Neuronal stem cell (in vitro differentiated cells): Measurements from ENCODE around the gene SORBS2.
"Not testable (repeated sequence)": the region's sequence is repeated elsewhere in the genome, so short reads cannot be mapped to it uniquely, and the experiment has no call there.

Experiments
- DNase-seq: peaks from one replicate; pipeline ENCODE4 v3.0.0-alpha.2; 2013; ENCODE audit warnings: low spot score
- H2AFZ ChIP-seq: one replicate; pipeline ENCODE4 v1.6.1; 2013; ENCODE audit warnings: mild to moderate bottlenecking, low read length, inconsistent platforms
- H2AK5ac ChIP-seq: 2 replicates; pipeline ENCODE4 v1.6.1; 2013; ENCODE audit warnings: low read depth, mild to moderate bottlenecking, inconsistent platforms, low read length, moderate library complexity, mixed read lengths
- H2BK120ac ChIP-seq: 2 replicates; pipeline ENCODE4 v1.6.1; 2013; ENCODE audit warnings: low read depth, mild to moderate bottlenecking, inconsistent platforms, low read length, moderate library complexity, mixed read lengths
- H2BK12ac ChIP-seq: one replicate; pipeline ENCODE4 v1.6.1; 2013; ENCODE audit warnings: low read length, inconsistent platforms
- H2BK15ac ChIP-seq: 2 replicates; pipeline ENCODE4 v1.6.1; 2013; ENCODE audit warnings: mild to moderate bottlenecking, low read length, inconsistent platforms, mixed read lengths
- H2BK5ac ChIP-seq: one replicate; pipeline ENCODE4 v1.6.1; 2013; ENCODE audit warnings: inconsistent platforms, mild to moderate bottlenecking, low read length, moderate library complexity
- H3K14ac ChIP-seq: one replicate; pipeline ENCODE4 v1.6.1; 2013; ENCODE audit warnings: low read length, inconsistent platforms
- H3K18ac ChIP-seq: 2 replicates; pipeline ENCODE4 v1.6.1; 2013; ENCODE audit warnings: low read length, inconsistent platforms
- H3K23ac ChIP-seq: 2 replicates; pipeline ENCODE4 v1.6.1; 2013; ENCODE audit warnings: low read depth, mild to moderate bottlenecking, mixed read lengths, low read length, inconsistent platforms; ENCODE audit not compliant: poor library complexity
- H3K27ac ChIP-seq: replicated peaks from 3 replicates; pipeline ENCODE4 v1.5.1; 2013; ENCODE audit warnings: low read length, inconsistent platforms
- H3K27me3 ChIP-seq, 3 experiments: 2 replicates each; pipeline ENCODE4 v1.6.1; 2013; ENCODE audit warnings: low read length in 3 of 3, mild to moderate bottlenecking in 2 of 3, inconsistent platforms in 1 of 3, low read depth in 1 of 3, mixed read lengths in 1 of 3, moderate library complexity in 1 of 3; ENCODE audit not compliant: control insufficient read depth in 3 of 3, insufficient read depth in 3 of 3
- H3K36me3 ChIP-seq, 2 donors: replicated peaks in 1 of 2; 2 replicates each; pipeline ENCODE4 v1.6.1; 2013; ENCODE audit warnings: low read length in 2 of 2; ENCODE audit not compliant: control insufficient read depth in 2 of 2, insufficient read depth in 2 of 2
- H3K4ac ChIP-seq: 2 replicates; pipeline ENCODE4 v1.6.1; 2013; ENCODE audit warnings: inconsistent platforms, mild to moderate bottlenecking, low read length, moderate library complexity
- H3K4me1 ChIP-seq, 2 donors: 1 replicate in 1 of 2; 2 replicates in 1 of 2; pipeline ENCODE4 v1.6.1; 2013; ENCODE audit warnings: low read length in 2 of 2, low read depth in 1 of 2; ENCODE audit not compliant: control insufficient read depth in 2 of 2, insufficient read depth in 1 of 2
- H3K4me2 ChIP-seq: one replicate; pipeline ENCODE4 v1.6.1; 2013; ENCODE audit warnings: mild to moderate bottlenecking, low read length, inconsistent platforms; ENCODE audit not compliant: insufficient read depth, poor library complexity, severe bottlenecking
- H3K4me3 ChIP-seq, 2 donors: 2 replicates each; pipeline ENCODE4 v1.5.1; 2013; ENCODE audit warnings: low read length in 2 of 2, mild to moderate bottlenecking in 2 of 2, inconsistent platforms in 1 of 2, moderate library complexity in 1 of 2
- H3K79me1 ChIP-seq: one replicate; pipeline ENCODE4 v1.6.1; 2013; ENCODE audit warnings: low read depth, mild to moderate bottlenecking, inconsistent platforms, low read length, moderate library complexity
- H3K9ac ChIP-seq: one replicate; pipeline ENCODE4 v1.6.1; 2013; ENCODE audit warnings: mild to moderate bottlenecking, low read depth, low read length, inconsistent platforms; ENCODE audit not compliant: poor library complexity
- H3K9me3 ChIP-seq, 2 donors: replicated peaks in 1 of 2; 2 replicates each; pipeline versions ENCODE3 to v1.6.1; 2013; ENCODE audit warnings: low read length in 2 of 2, mild to moderate bottlenecking in 2 of 2, inconsistent platforms in 1 of 2, low read depth in 1 of 2, mixed read lengths in 1 of 2, moderate library complexity in 1 of 2; ENCODE audit not compliant: control insufficient read depth in 2 of 2, insufficient read depth in 1 of 2
- H4K8ac ChIP-seq: one replicate; pipeline ENCODE4 v1.6.1; 2013; ENCODE audit warnings: low read depth, mild to moderate bottlenecking, inconsistent platforms, low read length, moderate library complexity
- H4K91ac ChIP-seq: one replicate; pipeline ENCODE4 v1.6.1; 2013; ENCODE audit warnings: low read length, low read depth, mild to moderate bottlenecking, inconsistent platforms; ENCODE audit not compliant: poor library complexity
- WGBS, 2 donors: extraction: QIAGEN DNeasy Blood & Tissue Kit; methylation state at CpG; one replicate each; pipeline ENCODE4 v1.1.7; 2013; ENCODE audit warnings: missing lambda C conversion rate in 2 of 2, mixed read lengths in 1 of 2; ENCODE audit not compliant: insufficient read length in 2 of 2, insufficient replicate concordance in 1 of 2; ENCODE audit errors: extremely low coverage in 2 of 2; 5-methylcytosine and 5-hydroxymethylcytosine counted together

Gene SORBS2

DNA sequence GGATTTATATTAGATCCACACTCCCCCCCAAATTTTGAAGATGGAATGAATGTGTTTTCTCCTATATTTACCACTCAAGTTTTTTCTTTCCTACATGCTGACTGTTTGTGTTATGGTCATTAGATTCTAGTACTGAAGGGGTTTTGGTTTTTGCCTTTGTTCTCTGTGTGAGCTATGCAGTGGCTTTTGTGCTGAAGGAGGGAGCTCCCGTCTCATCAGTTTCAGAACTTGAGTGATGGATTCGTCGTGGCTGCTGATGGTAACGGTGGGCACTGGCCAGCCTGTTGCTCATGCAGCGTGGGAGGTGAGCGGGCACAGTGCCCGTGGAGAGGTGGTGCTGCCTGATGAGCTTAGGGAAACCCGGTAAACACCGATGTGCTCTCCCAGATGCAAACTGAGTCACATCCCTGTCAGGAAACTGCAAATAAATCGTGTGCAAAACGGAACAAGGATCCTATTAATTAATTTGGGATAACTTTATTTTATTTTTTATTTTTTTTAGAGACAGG lies 101.5 kb downstream of the SORBS2 start:
- Histone ChIP-seq H4K8ac (no peak overlapping the region), H3K27me3 (no peaks in the 10 kb centered on the region), H2BK120ac (no peak overlapping the region), H3K4me1 (peaks cover 0 to 11% of the 10 kb centered on the region in 2 donors), H3K18ac (peak overlapping the region; percentile 60), H2BK15ac (no peak overlapping the region), H4K91ac (no peak overlapping the region), H3K14ac (no peak overlapping the region), H3K4me2 (no peak overlapping the region), H3K36me3 (peaks cover 0 to 2% of the 10 kb centered on the region in 2 donors), H3K9ac (no peak overlapping the region), H3K4ac (no peak overlapping the region), H2BK12ac (no peak overlapping the region), H3K79me1 (no peaks in the 10 kb centered on the region), H3K4me3 (no peak overlapping the region), H3K27ac (no peak overlapping the region), H3K23ac (no peak overlapping the region), H3K9me3 (peaks cover 0 to 7% of the 10 kb centered on the region in 2 donors), H2BK5ac (no peak overlapping the region), H2AK5ac (no peak overlapping the region), H2AFZ (no peak overlapping the region)
- DNase-seq: no peak
- WGBS, 2 donors: no CpG with 5 or more reads among the region's 11 CpGs

DNA sequence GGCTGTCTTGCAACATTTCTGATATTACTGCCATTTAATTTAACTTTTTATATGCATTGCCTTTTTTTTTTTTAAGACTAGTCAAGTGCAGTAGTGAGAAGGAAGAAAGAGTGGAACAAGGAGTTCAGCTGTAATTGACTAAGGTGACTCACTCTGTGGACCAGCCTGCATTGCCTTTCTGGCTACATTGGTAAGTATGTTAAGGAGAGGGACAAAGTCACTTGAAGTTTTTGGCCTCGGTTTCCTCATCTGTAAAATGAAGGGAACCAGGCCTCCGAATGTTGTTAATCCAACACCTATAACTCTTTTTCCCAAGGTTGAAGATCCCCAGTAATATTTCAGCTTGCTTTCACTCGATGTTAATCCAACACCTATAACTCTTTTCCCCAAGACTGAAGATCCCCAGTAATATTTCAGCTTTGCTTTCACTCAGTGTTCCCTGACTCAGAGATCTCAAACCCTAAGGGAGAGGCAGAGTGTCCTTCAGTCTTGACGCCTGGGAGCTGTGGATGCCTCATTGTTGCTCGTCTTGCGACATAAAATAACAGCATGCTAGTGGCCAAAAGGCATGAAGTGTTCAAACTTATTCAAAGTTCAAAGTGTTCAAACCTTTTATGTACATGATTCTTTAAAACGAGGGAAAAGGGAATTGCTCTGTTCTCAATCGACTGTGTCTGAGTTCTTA lies 102.0 kb downstream of the SORBS2 start:
- Histone ChIP-seq H2BK5ac (no peak overlapping the region), H3K14ac (no peak overlapping the region), H2BK12ac (no peak overlapping the region), H3K79me1 (no peaks in the 10 kb centered on the region), H3K4me2 (no peak overlapping the region), H4K91ac (no peak overlapping the region), H3K4me3 (no peak overlapping the region), H3K27me3 (no peaks in the 10 kb centered on the region), H4K8ac (no peak overlapping the region), H3K9me3 (peaks cover 0 to 7% of the 10 kb centered on the region in 2 donors), H2BK15ac (no peak overlapping the region), H3K36me3 (peaks cover 0 to 2% of the 10 kb centered on the region in 2 donors), H2BK120ac (no peak overlapping the region), H3K4me1 (peaks cover 0 to 11% of the 10 kb centered on the region in 2 donors), H3K4ac (no peak overlapping the region), H3K9ac (no peak overlapping the region), H2AK5ac (no peak overlapping the region), H3K27ac (no peak overlapping the region), H2AFZ (no peak overlapping the region), H3K18ac (no peak overlapping the region), H3K23ac (no peak overlapping the region)
- DNase-seq: no peak
- no CpG with 5 or more reads among the region's 8 CpGs for WGBS, 2 donors

- H3K9me3 ChIP-seq: peaks cover 0 to 10% of the 10 kb centered on the region in 2 donors
- no peak for DNase-seq
- no peak overlapping the region for H2BK15ac ChIP-seq
- no peak overlapping the region for H2BK120ac ChIP-seq
- no peak overlapping the region for H2AFZ ChIP-seq
- no peak overlapping the region for H3K4me2 ChIP-seq
- no peak overlapping the region for H3K23ac ChIP-seq
- H2BK12ac ChIP-seq: no peak overlapping the region
- peaks cover 0 to 11% of the 10 kb centered on the region in 2 donors for H3K4me1 ChIP-seq
- H3K36me3 ChIP-seq: peaks cover 0 to 2% of the 10 kb centered on the region in 2 donors
- H3K27ac ChIP-seq: no peak overlapping the region
- no peak overlapping the region for H3K14ac ChIP-seq
- H3K9ac ChIP-seq: no peak overlapping the region
- no peak overlapping the region for H2AK5ac ChIP-seq
- no peak overlapping the region for H4K8ac ChIP-seq
- H3K4me3 ChIP-seq: no peak overlapping the region
- no peaks in the 10 kb centered on the region for H3K27me3 ChIP-seq
- no peak overlapping the region for H2BK5ac ChIP-seq
- no peak overlapping the region for H4K91ac ChIP-seq
- no peak overlapping the region for H3K4ac ChIP-seq
- no peaks in the 10 kb centered on the region for H3K79me1 ChIP-seq
- WGBS, 2 donors: no CpG with 5 or more reads among the region's 3 CpGs
- H3K18ac ChIP-seq: no peak overlapping the region
These were observed 103.6 kb downstream of the SORBS2 start for GRCh38 chr4:185708348-185708747.

- not testable (repeated sequence) for H3K27ac ChIP-seq, H4K91ac ChIP-seq, H3K36me3 ChIP-seq, H3K79me1 ChIP-seq, H3K9ac ChIP-seq, H3K4me1 ChIP-seq, H3K18ac ChIP-seq, H3K14ac ChIP-seq, H3K4ac ChIP-seq, H2AFZ ChIP-seq, H3K23ac ChIP-seq, H3K4me2 ChIP-seq, H3K4me3 ChIP-seq, H2BK5ac ChIP-seq, H2AK5ac ChIP-seq, H2BK120ac ChIP-seq, H2BK15ac ChIP-seq, H3K27me3 ChIP-seq, H4K8ac ChIP-seq, DNase-seq, H2BK12ac ChIP-seq
- WGBS, 2 donors: no CpG with 5 or more reads among the region's 4 CpGs
- peaks cover 0 to 10% of the 10 kb centered on the region in 2 donors for H3K9me3 ChIP-seq
These were observed 104.4 kb downstream of the SORBS2 start for GRCh38 chr4:185707622-185708021.
